ENCODE measurements around the gene GNPDA2. TPM values are rescaled to one million over a fixed set of nuclear protein-coding genes. Genes with fewer than 3 reads are reported as not detected.

GNPDA2 gene
- total RNA-seq, 2 donors from 2014 or later = 4.7 to 8.9 TPM

DNA sequence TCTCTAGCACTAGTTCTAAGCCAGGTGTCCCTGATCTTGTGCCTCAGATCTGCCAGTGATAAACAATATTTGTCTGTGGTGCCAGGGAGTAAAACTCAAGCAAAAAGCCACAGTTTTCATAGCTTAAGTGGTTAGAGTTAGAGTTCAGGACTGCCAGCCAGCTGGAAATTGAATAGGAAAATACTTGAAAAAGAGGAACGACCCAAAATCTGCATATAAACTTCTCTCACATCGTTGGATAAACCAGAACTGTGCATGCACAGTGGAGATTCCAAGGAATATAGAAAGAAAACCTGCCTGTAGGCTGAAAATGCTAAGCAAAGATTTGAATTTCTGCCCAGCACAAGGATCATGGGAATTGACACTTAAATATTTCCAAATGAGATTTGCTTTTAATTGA lies 35.0 kb upstream of the GNPDA2 start:
- H3K27me3 ChIP-seq = no peaks in the 10 kb centered on the region
- TF ChIP-seq, protein P1, sequence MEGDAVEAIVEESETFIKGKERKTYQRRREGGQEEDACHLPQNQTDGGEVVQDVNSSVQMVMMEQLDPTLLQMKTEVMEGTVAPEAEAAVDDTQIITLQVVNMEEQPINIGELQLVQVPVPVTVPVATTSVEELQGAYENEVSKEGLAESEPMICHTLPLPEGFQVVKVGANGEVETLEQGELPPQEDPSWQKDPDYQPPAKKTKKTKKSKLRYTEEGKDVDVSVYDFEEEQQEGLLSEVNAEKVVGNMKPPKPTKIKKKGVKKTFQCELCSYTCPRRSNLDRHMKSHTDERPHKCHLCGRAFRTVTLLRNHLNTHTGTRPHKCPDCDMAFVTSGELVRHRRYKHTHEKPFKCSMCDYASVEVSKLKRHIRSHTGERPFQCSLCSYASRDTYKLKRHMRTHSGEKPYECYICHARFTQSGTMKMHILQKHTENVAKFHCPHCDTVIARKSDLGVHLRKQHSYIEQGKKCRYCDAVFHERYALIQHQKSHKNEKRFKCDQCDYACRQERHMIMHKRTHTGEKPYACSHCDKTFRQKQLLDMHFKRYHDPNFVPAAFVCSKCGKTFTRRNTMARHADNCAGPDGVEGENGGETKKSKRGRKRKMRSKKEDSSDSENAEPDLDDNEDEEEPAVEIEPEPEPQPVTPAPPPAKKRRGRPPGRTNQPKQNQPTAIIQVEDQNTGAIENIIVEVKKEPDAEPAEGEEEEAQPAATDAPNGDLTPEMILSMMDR (IDR thresholded peaks at IDR 0.05) = no peak
- no peak overlapping the region for H3K27ac ChIP-seq
- no peaks in the 10 kb centered on the region for H3K9me3 ChIP-seq
- no peak overlapping the region for H3K4me3 ChIP-seq
- H3K4me1 ChIP-seq = no peaks in the 10 kb centered on the region
- no peaks in the 10 kb centered on the region for H3K36me3 ChIP-seq
- intact Hi-C loops (cut with DNase I) = loop anchor here (10.0 kb wide), 1 partner anchor 1513 kb away; no protein-coding TSS in a partner anchor
- no peak for DNase-seq
- no peak overlapping the region for H3K9ac ChIP-seq (ENCODE audit: low read depth in 2 of 2, low read length in 2 of 2)

DNA sequence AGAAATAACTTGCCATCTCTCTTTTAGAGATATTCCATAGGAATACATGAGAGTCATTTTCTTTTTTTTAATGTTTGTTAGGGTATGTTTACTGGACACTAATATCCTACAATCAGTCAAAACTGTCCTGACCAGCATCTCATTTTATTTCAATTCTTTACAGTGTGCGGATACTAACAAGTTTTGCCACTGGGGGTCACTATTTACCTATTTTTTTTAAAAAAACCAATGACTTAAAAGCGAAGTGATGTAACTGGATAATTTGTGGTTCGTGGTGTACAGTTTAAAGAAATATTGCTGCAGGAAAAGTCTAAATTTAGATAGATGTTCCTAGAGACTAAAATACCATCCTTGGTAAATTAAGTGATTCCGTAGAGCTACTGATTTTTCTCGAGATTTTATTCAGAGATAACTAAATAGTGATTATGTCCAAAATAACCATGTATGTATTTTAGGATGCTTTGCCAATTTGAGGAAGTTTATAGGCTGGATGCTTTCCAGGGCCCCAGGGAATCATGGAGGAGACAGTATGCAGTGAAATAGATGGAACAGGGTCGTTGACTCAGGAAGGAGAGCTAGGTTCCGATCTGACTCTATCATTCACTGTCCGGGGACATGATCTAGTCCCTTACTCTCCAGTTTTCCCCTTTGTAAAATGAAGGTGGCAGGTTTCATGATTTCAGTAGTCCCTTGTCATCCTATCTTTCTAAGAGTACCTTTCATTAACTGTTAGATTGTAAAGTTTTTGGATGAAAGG lies 34.0 kb upstream of the GNPDA2 start:
- no peaks in the 10 kb centered on the region for H3K36me3 ChIP-seq
- H3K4me3 ChIP-seq = no peak overlapping the region
- no peaks in the 10 kb centered on the region for H3K4me1 ChIP-seq
- no peaks in the 10 kb centered on the region for H3K27me3 ChIP-seq
- TF ChIP-seq, protein P1 (IDR thresholded peaks at IDR 0.05) = no peak
- no peaks in the 10 kb centered on the region for H3K9me3 ChIP-seq
- intact Hi-C loops (cut with DNase I) = loop anchor here (10.0 kb wide), 1 partner anchor 1514 kb away; no protein-coding TSS in a partner anchor
- no peak overlapping the region for H3K9ac ChIP-seq (ENCODE audit: low read depth in 2 of 2, low read length in 2 of 2)
- no peak overlapping the region for H3K27ac ChIP-seq
- no peak for DNase-seq

DNA sequence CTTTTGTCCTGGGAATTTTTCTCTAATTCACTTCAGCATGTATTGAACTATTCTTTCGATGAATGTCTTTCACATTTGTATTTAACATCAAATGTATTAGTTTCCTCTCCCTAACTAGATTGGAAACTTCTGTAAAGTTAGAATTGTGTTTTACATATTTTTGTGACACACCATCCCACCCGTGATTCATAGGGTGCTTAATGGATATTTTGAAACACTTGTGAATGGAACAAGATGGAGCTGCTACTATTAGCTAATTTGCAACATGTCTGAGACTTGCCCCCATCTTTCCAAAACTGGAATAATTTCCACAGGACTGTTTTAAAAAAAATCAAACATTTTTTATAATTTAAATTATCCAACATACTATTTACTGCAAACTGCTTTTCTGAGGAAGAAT lies 30.2 kb upstream of the GNPDA2 start:
- Histone ChIP-seq H3K4me1 (no peaks in the 10 kb centered on the region), H3K9me3 (no peaks in the 10 kb centered on the region), H3K9ac (ENCODE audit: low read depth in 2 of 2, low read length in 2 of 2) (no peak overlapping the region), H3K27me3 (no peaks in the 10 kb centered on the region), H3K4me3 (no peak overlapping the region), H3K27ac (no peak overlapping the region), H3K36me3 (no peaks in the 10 kb centered on the region)
- TF ChIP-seq, protein P1 (IDR thresholded peaks at IDR 0.05) = no peak
- intact Hi-C loops (cut with DNase I) = no loop called here
- no peak for DNase-seq

DNA sequence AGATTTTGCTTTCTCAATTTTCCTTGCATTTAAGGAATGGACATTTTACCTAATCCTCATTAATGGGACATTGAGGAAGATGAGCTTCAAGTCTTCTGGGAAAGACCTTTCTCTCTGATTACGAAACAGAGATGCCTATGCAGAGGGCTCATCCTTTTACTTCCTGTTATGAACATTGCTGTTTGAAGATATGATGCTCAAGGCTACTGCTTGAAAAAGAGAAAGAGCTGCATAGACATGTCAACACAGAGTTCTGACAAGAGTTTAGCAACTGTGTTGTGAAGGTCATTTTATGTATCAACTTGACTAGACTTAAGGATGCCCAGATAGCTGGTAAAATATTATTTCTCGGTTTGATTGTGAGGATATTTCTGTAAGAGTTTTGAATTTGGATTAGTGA lies 13.8 kb upstream of the GNPDA2 start:
- no peaks in the 10 kb centered on the region for H3K9me3 ChIP-seq
- no peaks in the 10 kb centered on the region for H3K36me3 ChIP-seq
- H3K4me1 ChIP-seq = no peaks in the 10 kb centered on the region
- H3K27ac ChIP-seq = no peak overlapping the region
- TF ChIP-seq, protein P1 (IDR thresholded peaks at IDR 0.05) = no peak
- H3K4me3 ChIP-seq = no peak overlapping the region
- H3K9ac ChIP-seq (ENCODE audit: low read depth in 2 of 2, low read length in 2 of 2) = no peak overlapping the region
- no peak for DNase-seq
- intact Hi-C loops (cut with DNase I) = no loop called here
- H3K27me3 ChIP-seq = no peaks in the 10 kb centered on the region

DNA sequence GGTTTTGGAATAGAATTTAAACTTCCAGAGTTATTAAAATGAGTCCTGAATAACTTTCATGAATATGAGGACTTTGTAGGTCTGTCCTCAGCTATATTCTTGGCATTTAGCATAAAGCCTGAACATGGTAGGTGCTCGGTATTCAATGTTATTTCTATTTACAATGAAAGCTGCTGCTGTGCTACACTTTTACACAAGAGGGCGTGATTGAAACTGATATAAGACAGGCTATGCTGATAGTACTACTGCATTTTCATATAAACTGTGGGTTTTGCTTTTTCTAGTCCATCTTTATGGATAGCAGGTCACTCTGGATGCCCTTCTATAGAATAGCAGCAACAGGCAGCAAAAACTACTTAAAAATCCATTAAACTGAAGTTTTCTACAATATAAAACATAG lies 12.3 kb upstream of the GNPDA2 start:
- no peak for DNase-seq
- TF ChIP-seq, protein P1 (IDR thresholded peaks at IDR 0.05) = no peak

More for the DNA sequence above, 12.3 kb upstream of the GNPDA2 start:
- Histone ChIP-seq H3K9me3 (no peaks in the 10 kb centered on the region), H3K4me3 (no peak overlapping the region), H3K9ac (ENCODE audit: low read depth in 2 of 2, low read length in 2 of 2) (no peak overlapping the region), H3K36me3 (no peaks in the 10 kb centered on the region), H3K4me1 (no peaks in the 10 kb centered on the region), H3K27ac (no peak overlapping the region), H3K27me3 (no peaks in the 10 kb centered on the region)
- intact Hi-C loops (cut with DNase I) = no loop called here

All from colonic mucosa (tissue), 4 donors.